Thyroid gland (tissue), 4 donors: Measurements from ENCODE around the gene ADAMTSL2. TPM values are rescaled to one million over a fixed set of nuclear protein-coding genes. Genes with fewer than 3 reads are reported as not detected.
A peak's percentile ranks its signal among the peaks of the same experiment; 100 is the strongest.

Source experiments
- DNase-seq, 2 donors: peaks; one replicate each; pipeline ENCODE4 v3.0.0-alpha.2; 2019
- H3K27ac ChIP-seq, 3 donors: fragments of 200-600 bp; sonication (generic); 1 replicate in 2 of 3; 2 replicates in 1 of 3; pipeline ENCODE4 v1.5.1; 2016 to 2019; ENCODE audit warnings: mild to moderate bottlenecking in 1 of 3, moderate library complexity in 1 of 3
- H3K27me3 ChIP-seq: fragments of 200-600 bp; sonication (generic); one replicate; pipeline ENCODE4 v1.5.1; 2019
- H3K36me3 ChIP-seq, 2 donors: fragments of 200-600 bp; sonication (generic); one replicate each; pipeline ENCODE4 v1.5.1; 2016 to 2019
- H3K4me1 ChIP-seq, 2 donors: fragments of 200-600 bp; sonication (generic); one replicate each; pipeline ENCODE4 v1.5.1; 2017 to 2019
- H3K4me3 ChIP-seq, 3 donors: fragments of 200-600 bp; sonication (generic); replicated peaks in 1 of 3; 1 replicate in 2 of 3; 2 replicates in 1 of 3; pipeline ENCODE4 v1.5.1; 2016; ENCODE audit warnings: mild to moderate bottlenecking in 1 of 3
- H3K9me3 ChIP-seq: fragments of 200-600 bp; sonication (generic); one replicate; pipeline ENCODE4 v1.5.1; 2017
- CTCF ChIP-seq, 6 experiments: fragments of 200-600 bp in 3 of 6; fragments of 450-650 bp in 3 of 6; sonication (generic) in 3 of 6; IDR thresholded peaks; one replicate each; pipeline ENCODE4 v1.5.1; 2016 to 2019; ENCODE audit warnings: antibody characterized with exemption in 6 of 6, mild to moderate bottlenecking in 2 of 6, inconsistent platforms in 1 of 6, moderate library complexity in 1 of 6
- POLR2A ChIP-seq, 2 donors: fragments of 450-650 bp; IDR thresholded peaks; one replicate each; pipeline ENCODE4 v1.6.1; 2017; ENCODE audit warnings: antibody characterized with exemption in 2 of 2, mild to moderate bottlenecking in 2 of 2, moderate library complexity in 1 of 2
- WGBS, 2 donors: methylation state at CpG; one replicate each; pipeline ENCODE4 v1.1.5; 2017; 5-methylcytosine and 5-hydroxymethylcytosine counted together
- intact Hi-C: fragments of 100-400 bp; cut with DNase I; formaldehyde crosslinking; loops from one replicate; pipeline ENCODE4 v1.15.1; 2023
- total RNA-seq, 4 donors: library from RNA; depleted of rRNA; stranded (reverse); fragments of >200 nt; gene quantifications; one replicate each; pipeline ENCODE4 v1.2.3, GENCODE V29; 2016

The ADAMTSL2 gene
- total RNA-seq, result 1 to 10 TPM; 2.4 to 9.3 (median 8.7) TPM

DNA sequence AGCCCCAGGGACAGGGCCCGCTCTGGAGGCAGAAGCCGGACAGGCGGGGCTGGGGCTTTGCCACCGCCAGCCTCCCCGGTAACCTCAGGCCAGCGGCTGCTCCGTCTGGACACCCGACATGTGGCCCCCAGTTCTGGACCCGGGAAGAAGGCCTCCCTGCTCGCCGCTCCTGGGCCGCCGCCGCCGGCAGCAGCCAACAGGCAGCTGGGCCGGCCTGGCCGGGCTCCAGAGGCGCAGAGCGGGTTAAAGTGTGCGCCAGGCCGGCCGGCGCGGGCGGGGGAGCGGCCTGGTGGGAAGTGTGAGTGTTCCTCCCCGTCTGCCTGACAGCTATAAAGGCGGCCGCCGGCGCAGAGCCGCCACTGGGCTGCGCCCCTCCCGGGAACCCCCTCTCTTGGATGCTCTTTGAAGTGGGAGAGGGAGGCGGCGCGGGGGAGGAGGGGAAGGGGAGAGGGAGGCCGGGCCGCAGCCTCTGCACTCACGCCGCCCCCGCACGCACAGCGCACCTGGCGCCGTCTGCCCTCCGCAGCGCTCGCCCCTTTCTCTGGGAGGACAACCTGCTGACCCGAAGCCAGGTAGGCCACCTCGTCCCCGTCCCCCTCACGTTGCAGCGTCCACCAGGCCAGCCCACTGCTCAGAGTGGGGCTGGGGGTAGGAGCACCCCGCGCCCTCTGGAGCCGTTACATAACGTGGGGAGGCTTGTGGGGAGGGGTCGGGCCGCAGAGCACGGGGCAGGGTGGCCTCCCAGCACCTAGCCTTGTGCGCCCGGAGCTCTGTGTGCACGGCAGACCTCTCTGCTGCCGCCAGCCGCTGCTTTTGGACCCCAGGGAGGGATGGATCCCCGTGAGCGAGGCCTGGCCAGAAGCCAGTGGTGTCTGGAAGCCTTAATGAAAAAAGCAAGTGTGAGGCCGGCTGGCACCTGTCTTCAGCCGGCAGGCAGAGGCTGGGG is at the start of gene ADAMTSL2:
TSS of gene ADAMTSL2 (plus strand) at position 359 of the 946 bp plus-strand sequence. CDS start 2,009 bp downstream, outside the sequence.
- Histone ChIP-seq H3K4me3 (peak within 1 kb of the TSS in 2 of 3 donors; percentile 32 to 35), H3K27me3 (no peaks in the 10 kb centered on the region), H3K4me1 (peaks cover 9 to 32% of the 10 kb centered on the region in 2 donors), H3K27ac (peak within 1 kb of the TSS; percentile 4 to 33 (median 28)), H3K36me3 (no peaks in the 10 kb centered on the region), H3K9me3 (no peaks in the 10 kb centered on the region)
- intact Hi-C loops, result no loop called here
- WGBS, 2 donors, result 1 to 2% methylated on average over 12 to 25 of the region's 70 CpGs
- TF ChIP-seq POLR2A (IDR thresholded peaks at IDR 0.05) (no peak), CTCF (IDR thresholded peaks at IDR 0.05) (no peak)
- DNase-seq, result peak; percentile 77 to 81

DNA sequence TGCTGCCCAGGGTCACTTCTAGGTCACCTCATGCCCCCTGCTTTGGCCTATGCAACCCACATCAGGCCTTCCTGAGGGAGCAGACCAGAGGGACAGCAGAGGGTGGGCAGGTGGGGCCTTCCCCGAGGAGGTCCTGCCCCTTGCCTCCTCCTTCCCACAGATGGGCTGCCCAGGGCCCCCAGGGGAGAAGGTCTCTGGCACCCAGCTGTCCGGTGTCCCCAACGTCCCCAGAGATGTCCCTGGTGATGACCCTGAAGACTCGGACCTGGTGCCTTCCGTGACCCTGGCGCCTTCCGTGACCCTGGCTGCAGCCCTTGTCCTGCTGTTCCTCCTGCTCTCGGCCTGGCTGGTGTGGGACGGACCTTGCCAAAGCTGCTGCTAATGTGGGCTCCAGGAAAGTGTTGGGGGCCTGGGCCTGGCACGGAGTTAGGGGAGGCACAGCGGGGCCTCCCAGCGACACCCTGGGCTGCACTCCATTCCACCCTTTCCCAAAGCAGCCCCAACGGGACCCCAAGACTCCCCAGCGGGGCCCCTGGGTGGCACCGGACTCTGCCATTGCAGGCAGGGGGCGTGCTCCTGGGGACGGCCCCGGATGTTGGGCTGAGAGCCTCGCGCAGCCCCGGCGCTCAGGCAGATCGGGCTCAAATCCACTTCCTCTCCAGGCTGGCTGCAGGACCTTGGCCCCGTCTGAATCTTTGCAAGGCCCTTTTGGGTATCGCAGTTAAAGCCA is 48.8 kb upstream of the ADAMTSL2 start:
- Histone ChIP-seq H3K9me3 (no peaks in the 10 kb centered on the region), H3K27me3 (no peaks in the 10 kb centered on the region), H3K4me1 (peaks cover 0 to 9% of the 10 kb centered on the region in 2 donors), H3K36me3 (no peaks in the 10 kb centered on the region), H3K4me3 (no peak overlapping the region), H3K27ac (no peak overlapping the region)
- intact Hi-C loops, result loop anchor here (2.0 to 10.0 kb wide), 3 partner anchors 75 to 298 kb away; partner anchors contain the start of genes SURF1 and SURF2
- WGBS, 2 donors, result 59 to 74% methylated on average over 5 to 18 of the region's 25 CpGs
- TF ChIP-seq CTCF (IDR thresholded peaks at IDR 0.05), result no peak
- no peak for TF ChIP-seq POLR2A (IDR thresholded peaks at IDR 0.05)
- DNase-seq, result no peak

- Histone ChIP-seq H3K4me3 (no peak overlapping the region), H3K27ac (no peak overlapping the region), H3K9me3 (no peaks in the 10 kb centered on the region), H3K27me3 (no peaks in the 10 kb centered on the region), H3K36me3 (no peaks in the 10 kb centered on the region), H3K4me1 (peaks cover 6 to 22% of the 10 kb centered on the region in 2 donors)
- no peak for DNase-seq
- WGBS, 2 donors, result 92 to 94% methylated on average over 8 of the region's 8 CpGs
- intact Hi-C loops, result loop anchor here (5.0 to 10.0 kb wide), 2 partner anchors 133 to 300 kb away; partner anchors contain the start of genes SURF1 and SURF2
- TF ChIP-seq POLR2A (IDR thresholded peaks at IDR 0.05), result no peak
- no peak for TF ChIP-seq CTCF (IDR thresholded peaks at IDR 0.05)
These were observed 47.2 kb upstream of the ADAMTSL2 start for GRCh38 chr9:133487331-133487725.

GRCh38 chr9:133488686-133489252 is 45.7 kb upstream of the ADAMTSL2 start:
- DNase-seq, result no peak
- no peaks in the 10 kb centered on the region for H3K9me3 ChIP-seq
- intact Hi-C loops, result loop anchor here (5.0 to 10.0 kb wide), 2 partner anchors 134 to 301 kb away; partner anchors contain the start of genes SURF1 and SURF2
- no peak for TF ChIP-seq CTCF (IDR thresholded peaks at IDR 0.05)
- no peak for TF ChIP-seq POLR2A (IDR thresholded peaks at IDR 0.05)
- peaks cover 13 to 30% of the 10 kb centered on the region in 2 donors for H3K4me1 ChIP-seq
- H3K36me3 ChIP-seq, result no peaks in the 10 kb centered on the region
- no peak overlapping the region for H3K4me3 ChIP-seq
- H3K27me3 ChIP-seq, result no peaks in the 10 kb centered on the region
- H3K27ac ChIP-seq, result no peak overlapping the region
- WGBS, 2 donors, result 92 to 94% methylated on average over 12 to 13 of the region's 18 CpGs
